DOHH2 (cell line): ENCODE results near the gene SOD2.
"Not testable (repeated sequence)": the region's sequence is repeated elsewhere in the genome, so short reads cannot be mapped to it uniquely, and the experiment has no call there.

Source experiments
- H3F3A ChIP-seq: fragments of 200-600 bp; sonication (generic), shearing (Covaris generic); 2 replicates; pipeline ENCODE4 v1.6.0; 2016; ENCODE audit warnings: antibody characterized with exemption, mild to moderate bottlenecking; ENCODE audit not compliant: control insufficient read depth, insufficient read depth
- H3K27ac ChIP-seq: fragments of 200-600 bp; sonication (generic); 2 replicates; pipeline ENCODE4 v1.5.1; 2014; ENCODE audit warnings: low read depth, mild to moderate bottlenecking, low read length, moderate library complexity
- H3K27me3 ChIP-seq: fragments of 200-600 bp; sonication (generic); 2 replicates; pipeline ENCODE4 v1.6.1; 2014; ENCODE audit warnings: mild to moderate bottlenecking, low read length, mixed read lengths; ENCODE audit not compliant: control insufficient read depth
- H3K36me3 ChIP-seq: fragments of 200-600 bp; sonication (generic); 2 replicates; pipeline ENCODE4 v1.6.1; 2014; ENCODE audit warnings: mild to moderate bottlenecking, low read length, moderate library complexity, mixed read lengths; ENCODE audit not compliant: control insufficient read depth
- H3K4me1 ChIP-seq: fragments of 200-600 bp; sonication (generic); 2 replicates; pipeline ENCODE4 v1.6.1; 2014; ENCODE audit warnings: mild to moderate bottlenecking, low read length, mixed read lengths; ENCODE audit not compliant: control insufficient read depth
- H3K4me2 ChIP-seq: fragments of 200-600 bp; sonication (generic); 2 replicates; pipeline ENCODE4 v1.6.0; 2014; ENCODE audit warnings: mild to moderate bottlenecking, low read length, moderate library complexity
- H3K4me3 ChIP-seq: fragments of 200-600 bp; sonication (generic); 2 replicates; pipeline ENCODE4 v1.5.1; 2014; ENCODE audit warnings: mild to moderate bottlenecking, low read length, mixed read lengths
- H3K79me2 ChIP-seq: fragments of 200-600 bp; sonication (generic); 2 replicates; pipeline ENCODE4 v1.6.1; 2014; ENCODE audit warnings: mild to moderate bottlenecking, low read length, mixed read lengths; ENCODE audit not compliant: control insufficient read depth
- H3K9me2 ChIP-seq: fragments of 200-600 bp; sonication (generic); replicated peaks from 2 replicates; pipeline ENCODE4 v1.6.1; 2014; ENCODE audit warnings: mild to moderate bottlenecking, low read length, mixed read lengths; ENCODE audit not compliant: control insufficient read depth
- H3K9me3 ChIP-seq: fragments of 200-600 bp; sonication (generic); 2 replicates; pipeline ENCODE4 v1.6.1; 2014; ENCODE audit warnings: antibody characterized with exemption, low read length, mixed read lengths; ENCODE audit not compliant: control insufficient read depth, insufficient read depth
- H4K20me1 ChIP-seq: fragments of 200-600 bp; sonication (generic); 2 replicates; pipeline ENCODE4 v1.6.0; 2014; ENCODE audit warnings: low read depth, mild to moderate bottlenecking, antibody characterized with exemption, low read length, moderate library complexity; ENCODE audit not compliant: control insufficient read depth, insufficient read depth
- EZH2phosphoT487 ChIP-seq: fragments of 200-600 bp; sonication (generic); IDR thresholded peaks from 2 replicates; pipeline ENCODE4 v1.6.1; 2017; ENCODE audit warnings: borderline replicate concordance, mild to moderate bottlenecking, antibody characterized with exemption, low read length, moderate library complexity, mixed read lengths
- TF ChIP-seq, protein P1 (sequence below): fragments of 200-600 bp; sonication (generic); IDR thresholded peaks from one replicate; pipeline ENCODE4 v1.5.1; 2014; ENCODE audit warnings: antibody characterized with exemption, mild to moderate bottlenecking, low read depth, low read length; ENCODE audit not compliant: poor library complexity, severe bottlenecking

The SOD2 gene

DNA sequence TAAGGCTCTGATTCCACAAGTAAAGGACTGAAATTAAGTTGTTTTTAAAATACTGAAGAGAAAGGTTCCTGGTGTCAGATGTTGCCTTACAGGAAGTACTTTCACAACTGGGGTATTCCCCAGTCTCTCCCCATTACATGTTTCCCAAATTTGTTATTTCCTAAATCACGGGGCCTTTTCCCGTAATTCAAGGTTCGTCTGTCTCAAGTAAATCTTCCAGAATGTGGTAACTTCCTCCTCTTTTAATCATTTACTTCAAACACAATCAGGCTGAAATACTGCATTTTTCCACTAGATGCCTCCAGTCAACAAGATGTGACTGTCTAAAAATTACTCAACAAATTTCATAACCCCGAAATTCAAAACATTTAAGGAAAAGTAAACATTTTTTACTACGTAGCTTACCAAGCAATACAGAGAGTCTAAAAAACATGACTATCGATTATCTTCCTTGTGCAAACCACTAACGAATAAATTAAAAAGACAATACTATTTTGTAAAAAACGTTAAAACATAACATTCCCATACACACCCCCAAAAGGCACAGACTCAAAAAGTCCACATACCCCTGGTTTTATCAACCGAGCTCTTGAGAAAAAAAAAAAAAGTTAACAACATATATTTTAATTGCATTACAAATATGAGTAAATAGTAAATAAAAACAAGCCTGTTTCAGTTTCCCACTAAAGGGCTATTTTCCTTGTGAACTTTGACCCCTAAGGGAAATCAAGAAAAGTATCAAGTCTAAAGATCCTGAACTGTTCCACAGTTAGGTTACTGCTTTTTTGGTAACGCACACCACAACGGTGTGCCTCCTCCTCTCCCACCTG is 1.7 kb downstream of the SOD2 start:
- H3K4me2 ChIP-seq, result peak overlapping the region; percentile 100
- peaks cover 51% of the 10 kb centered on the region for H3K79me2 ChIP-seq
- no peaks in the 10 kb centered on the region for H3K9me3 ChIP-seq
- H4K20me1 ChIP-seq, result no peaks in the 10 kb centered on the region
- no peaks in the 10 kb centered on the region; the same call in 1 of the 2 replicates for H3F3A ChIP-seq
- H3K27ac ChIP-seq, result no peak overlapping the region; the same call in 1 of the 2 replicates
- H3K36me3 ChIP-seq, result peaks cover 48% of the 10 kb centered on the region
- H3K4me3 ChIP-seq, result peak overlapping the region; percentile 91
- TF ChIP-seq, protein P1, sequence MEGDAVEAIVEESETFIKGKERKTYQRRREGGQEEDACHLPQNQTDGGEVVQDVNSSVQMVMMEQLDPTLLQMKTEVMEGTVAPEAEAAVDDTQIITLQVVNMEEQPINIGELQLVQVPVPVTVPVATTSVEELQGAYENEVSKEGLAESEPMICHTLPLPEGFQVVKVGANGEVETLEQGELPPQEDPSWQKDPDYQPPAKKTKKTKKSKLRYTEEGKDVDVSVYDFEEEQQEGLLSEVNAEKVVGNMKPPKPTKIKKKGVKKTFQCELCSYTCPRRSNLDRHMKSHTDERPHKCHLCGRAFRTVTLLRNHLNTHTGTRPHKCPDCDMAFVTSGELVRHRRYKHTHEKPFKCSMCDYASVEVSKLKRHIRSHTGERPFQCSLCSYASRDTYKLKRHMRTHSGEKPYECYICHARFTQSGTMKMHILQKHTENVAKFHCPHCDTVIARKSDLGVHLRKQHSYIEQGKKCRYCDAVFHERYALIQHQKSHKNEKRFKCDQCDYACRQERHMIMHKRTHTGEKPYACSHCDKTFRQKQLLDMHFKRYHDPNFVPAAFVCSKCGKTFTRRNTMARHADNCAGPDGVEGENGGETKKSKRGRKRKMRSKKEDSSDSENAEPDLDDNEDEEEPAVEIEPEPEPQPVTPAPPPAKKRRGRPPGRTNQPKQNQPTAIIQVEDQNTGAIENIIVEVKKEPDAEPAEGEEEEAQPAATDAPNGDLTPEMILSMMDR, result peak; percentile 77
- no peak for TF ChIP-seq EZH2phosphoT487
- no peaks in the 10 kb centered on the region for H3K27me3 ChIP-seq
- peaks cover 35% of the 10 kb centered on the region for H3K4me1 ChIP-seq
- no peaks in the 10 kb centered on the region for H3K9me2 ChIP-seq

DNA sequence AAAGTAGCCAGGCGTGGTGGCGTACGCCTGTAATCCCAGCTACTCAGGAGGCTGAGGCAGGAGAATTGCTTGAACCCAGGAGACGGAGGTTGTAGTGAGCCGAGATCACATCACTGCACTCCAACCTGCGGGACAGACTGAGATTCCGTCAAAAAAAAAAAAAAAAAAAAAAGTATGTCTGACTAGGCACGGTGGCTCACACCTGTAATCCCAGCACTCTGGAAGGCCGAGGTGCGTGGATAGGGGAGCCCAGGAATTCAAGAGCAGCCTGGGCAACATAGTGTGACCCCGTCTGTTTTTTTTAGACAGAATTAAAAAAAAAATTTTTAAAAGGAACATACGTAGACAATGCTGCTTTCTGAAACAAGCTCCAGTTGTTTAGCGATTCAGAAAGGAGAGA is 2.9 kb downstream of the SOD2 start:
- H3F3A ChIP-seq, H3K9me2 ChIP-seq, H3K9me3 ChIP-seq, H4K20me1 ChIP-seq, H3K4me2 ChIP-seq, H3K4me3 ChIP-seq, H3K27me3 ChIP-seq, H3K27ac ChIP-seq: not testable (repeated sequence)
- Histone ChIP-seq H3K4me1 (peaks cover 35% of the 10 kb centered on the region), H3K79me2 (peaks cover 51% of the 10 kb centered on the region), H3K36me3 (peaks cover 57% of the 10 kb centered on the region)

DNA sequence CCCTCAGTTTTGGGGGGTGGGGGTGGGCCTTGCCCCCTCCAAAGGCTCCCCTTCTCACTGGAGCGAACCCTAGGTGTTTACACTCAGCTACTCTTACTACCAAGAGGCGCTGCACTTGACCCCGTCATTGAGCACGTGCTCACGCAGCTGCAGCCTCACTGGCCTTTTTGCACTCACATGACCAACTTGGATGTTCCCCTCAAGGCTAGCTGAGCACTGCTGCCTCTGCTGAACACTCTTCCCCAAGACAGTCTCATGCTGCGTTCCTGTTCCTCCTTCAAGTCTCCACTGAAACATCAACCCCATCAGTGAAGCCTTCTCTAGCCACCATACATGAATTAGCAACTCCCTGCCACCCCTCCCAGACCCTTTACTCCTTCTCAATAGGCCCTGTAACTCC is 4.0 kb downstream of the SOD2 start:
- no peaks in the 10 kb centered on the region for H3K27me3 ChIP-seq
- no peak overlapping the region for H3K4me2 ChIP-seq
- peaks cover 51% of the 10 kb centered on the region for H3K79me2 ChIP-seq
- peaks cover 24% of the 10 kb centered on the region for H3K4me1 ChIP-seq
- no peaks in the 10 kb centered on the region for H3K9me3 ChIP-seq
- no peak overlapping the region for H3K27ac ChIP-seq
- H3F3A ChIP-seq, result no peaks in the 10 kb centered on the region; the same call in 1 of the 2 replicates
- H3K4me3 ChIP-seq, result no peak overlapping the region
- peaks cover 60% of the 10 kb centered on the region for H3K36me3 ChIP-seq
- TF ChIP-seq, protein P1, result no peak
- no peak for TF ChIP-seq EZH2phosphoT487
- no peaks in the 10 kb centered on the region for H3K9me2 ChIP-seq
- no peaks in the 10 kb centered on the region for H4K20me1 ChIP-seq

DNA sequence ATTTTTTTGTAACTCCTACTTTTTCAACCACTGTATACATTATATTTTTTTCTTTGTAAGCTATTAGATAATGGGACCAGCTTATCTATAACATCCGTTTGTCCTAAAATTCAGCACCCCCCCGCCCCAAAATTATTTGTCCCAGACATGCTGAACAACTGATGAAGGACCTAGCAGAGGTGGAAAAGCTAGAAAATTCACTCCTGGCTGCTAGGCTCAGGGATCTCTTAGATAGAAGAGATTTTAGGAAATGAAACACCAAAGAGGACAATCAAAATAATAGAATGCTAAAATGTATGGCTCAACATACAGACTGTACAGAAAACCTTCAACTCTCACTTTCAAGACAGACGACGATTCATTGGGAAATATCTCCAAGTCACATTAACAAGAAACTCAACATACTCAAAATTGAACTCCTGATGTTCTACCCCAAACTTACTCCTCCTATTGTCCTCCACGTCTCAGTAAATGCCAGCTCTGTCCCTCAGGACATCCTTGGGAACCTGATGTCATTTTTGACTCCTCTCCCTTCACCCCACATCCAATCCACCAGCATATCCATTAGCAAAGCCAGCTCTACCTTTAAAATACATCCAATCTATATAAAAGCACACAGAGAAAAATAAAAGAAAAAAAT is 4.7 kb downstream of the SOD2 start:
- no peak overlapping the region for H3K4me2 ChIP-seq
- H3K4me1 ChIP-seq, result peaks cover 20% of the 10 kb centered on the region
- H3K4me3 ChIP-seq, result no peak overlapping the region
- H3K27ac ChIP-seq, result no peak overlapping the region
- TF ChIP-seq, protein P1, result no peak
- TF ChIP-seq EZH2phosphoT487, result no peak
- no peaks in the 10 kb centered on the region for H4K20me1 ChIP-seq
- H3K36me3 ChIP-seq, result peaks cover 66% of the 10 kb centered on the region
- H3K79me2 ChIP-seq, result peaks cover 51% of the 10 kb centered on the region
- no peaks in the 10 kb centered on the region for H3K9me3 ChIP-seq
- no peaks in the 10 kb centered on the region for H3K27me3 ChIP-seq
- no peaks in the 10 kb centered on the region for H3K9me2 ChIP-seq
- H3F3A ChIP-seq, result no peaks in the 10 kb centered on the region; the same call in 1 of the 2 replicates
